SK-N-SH (cell line): ENCODE measurements around the gene NEK9. TPM values are rescaled to one million over a fixed set of nuclear protein-coding genes. Genes with fewer than 3 reads are reported as not detected.

ENCODE experiments used
- CTCF ChIA-PET: fragments of 300-600, 350-600 bp; formaldehyde crosslinking; extraction: SDS; loops from one replicate; lab custom pipeline; 2021; lab: Yijun Ruan, JAX
- POLR2A ChIA-PET: fragments of 350-600 bp; sonication (Branson Sonifier 250); formaldehyde crosslinking; extraction: SDS; loops from one replicate; lab custom pipeline; 2020; ENCODE audit warnings: antibody characterized with exemption, inconsistent platforms; lab: Yijun Ruan, JAX
- DNase-seq: peaks from one replicate; pipeline ENCODE4 v3.0.0; 2012
- H2AFZ ChIP-seq: fragments of 200-600 bp; sonication (generic); 2 replicates; pipeline ENCODE4 v1.8.1; 2016; ENCODE audit warnings: antibody characterized with exemption, mild to moderate bottlenecking, low read depth
- H3F3A ChIP-seq: fragments of 200-600 bp; sonication (generic); replicated peaks from 2 replicates; pipeline ENCODE3; 2016; ENCODE audit warnings: antibody characterized with exemption, mild to moderate bottlenecking; ENCODE audit not compliant: insufficient read depth
- H3K27ac ChIP-seq, 2 experiments: fragments of 200-500 bp in 1 of 2; fragments of 200-600 bp in 1 of 2; sonication (Bioruptor generic) in 1 of 2; sonication (generic), shearing (Covaris generic) in 1 of 2; 2 replicates each; pipeline versions ENCODE4 v1.5.1 to v1.6.1; 2014 to 2016; ENCODE audit warnings: low read depth in 2 of 2, inconsistent platforms in 1 of 2, low read length in 1 of 2, mild to moderate bottlenecking in 1 of 2, mixed read lengths in 1 of 2
- H3K27me3 ChIP-seq: fragments of 200-600 bp; sonication (generic), shearing (Covaris generic); 2 replicates; pipeline ENCODE4 v1.6.1; 2016; ENCODE audit warnings: mixed run types; ENCODE audit not compliant: insufficient read depth
- H3K36me3 ChIP-seq, 2 experiments: fragments of 200-500 bp in 1 of 2; fragments of 200-600 bp in 1 of 2; sonication (Bioruptor generic) in 1 of 2; sonication (generic) in 1 of 2; replicated peaks in 1 of 2; 2 replicates each; pipeline versions ENCODE3 to v1.5.1; 2014 to 2016; ENCODE audit warnings: low read length in 1 of 2, mild to moderate bottlenecking in 1 of 2; ENCODE audit not compliant: insufficient read depth in 2 of 2, control insufficient read depth in 1 of 2
- H3K4me1 ChIP-seq, 2 experiments: fragments of 200-500 bp in 1 of 2; fragments of 200-600 bp in 1 of 2; sonication (Bioruptor generic) in 1 of 2; sonication (generic), shearing (Covaris generic) in 1 of 2; 2 replicates each; pipeline versions ENCODE4 v1.5.1 to v1.6.1; 2014 to 2016; ENCODE audit warnings: low read depth in 1 of 2, low read length in 1 of 2, mixed run types in 1 of 2; ENCODE audit not compliant: insufficient read depth in 2 of 2, control insufficient read depth in 1 of 2
- H3K4me2 ChIP-seq: fragments of 200-600 bp; sonication (generic), shearing (Covaris generic); 2 replicates; pipeline ENCODE4 v1.6.1; 2017; ENCODE audit warnings: mixed run types
- H3K4me3 ChIP-seq, 2 experiments: fragments of 200-500 bp in 1 of 2; fragments of 200-600 bp in 1 of 2; sonication (Bioruptor generic) in 1 of 2; sonication (generic), shearing (Covaris generic) in 1 of 2; 2 replicates each; pipeline versions ENCODE4 v1.5.1 to v1.8.1; 2014 to 2016; ENCODE audit warnings: low read depth in 2 of 2, inconsistent platforms in 1 of 2, low read length in 1 of 2, mild to moderate bottlenecking in 1 of 2, mixed read lengths in 1 of 2, moderate library complexity in 1 of 2
- H3K79me2 ChIP-seq: fragments of 200-600 bp; sonication (generic); 2 replicates; pipeline ENCODE4 v1.8.1; 2017; ENCODE audit warnings: mild to moderate bottlenecking; ENCODE audit not compliant: insufficient read depth
- H3K9ac ChIP-seq: fragments of 200-600 bp; sonication (generic); 2 replicates; pipeline ENCODE4 v1.6.1; 2017; ENCODE audit warnings: mixed run types
- H3K9me2 ChIP-seq: fragments of 200-600 bp; sonication (generic); 2 replicates; pipeline ENCODE4 v1.6.1; 2017; ENCODE audit warnings: mixed run types
- H3K9me3 ChIP-seq: fragments of 200-600 bp; sonication (generic); 2 replicates; pipeline ENCODE4 v1.6.1; 2017; ENCODE audit warnings: mixed run types, mild to moderate bottlenecking, moderate library complexity
- H4K20me1 ChIP-seq: fragments of 200-600 bp; sonication (generic); 2 replicates; pipeline ENCODE4 v1.6.1; 2017; ENCODE audit warnings: mild to moderate bottlenecking, mixed run types; ENCODE audit not compliant: insufficient read depth
- CTCF ChIP-seq: fragments of 200-600 bp; sonication (generic); IDR thresholded peaks from 2 replicates; pipeline ENCODE4 v1.6.1; 2017; ENCODE audit warnings: antibody characterized with exemption, mild to moderate bottlenecking, moderate library complexity
- ELF1 ChIP-seq: IDR thresholded peaks from 2 replicates; pipeline ENCODE4 v1.4.0; 2012
- EZH2phosphoT487 ChIP-seq: fragments of 200-600 bp; sonication (generic); IDR thresholded peaks from 2 replicates; pipeline ENCODE4 v1.6.1; 2017; ENCODE audit warnings: low read depth, mixed run types, mild to moderate bottlenecking, antibody characterized with exemption, moderate library complexity, borderline replicate concordance
- FOXJ3 ChIP-seq: sonication (generic); formaldehyde crosslinking; IDR thresholded peaks from 2 replicates; pipeline ENCODE4 v1.5.1; 2020; ENCODE audit warnings: mild to moderate bottlenecking, missing genetic modification reagents
- FOXM1 ChIP-seq: IDR thresholded peaks from 2 replicates; pipeline ENCODE4 v1.4.0; 2012; ENCODE audit warnings: low read depth, mild to moderate bottlenecking
- GABPA ChIP-seq: IDR thresholded peaks from 2 replicates; pipeline ENCODE4 v1.4.0; 2012; ENCODE audit warnings: low read depth, mild to moderate bottlenecking
- MXI1 ChIP-seq: IDR thresholded peaks from 2 replicates; pipeline ENCODE4 v1.6.1; 2012; ENCODE audit warnings: mild to moderate bottlenecking, low read depth, low read length, improper control_type of control experiment
- NFIC ChIP-seq: IDR thresholded peaks from 2 replicates; pipeline ENCODE4 v1.4.0; 2012; ENCODE audit warnings: borderline replicate concordance
- RAD21 ChIP-seq: IDR thresholded peaks from 2 replicates; pipeline ENCODE4 v1.6.1; 2012; ENCODE audit warnings: mild to moderate bottlenecking, low read length
- RFX5 ChIP-seq: IDR thresholded peaks from 2 replicates; pipeline ENCODE4 v1.6.1; 2012; ENCODE audit warnings: mild to moderate bottlenecking, improper control_type of control experiment, low read length
- RXRA ChIP-seq: IDR thresholded peaks from 2 replicates; pipeline ENCODE4 v1.4.0; 2012; ENCODE audit warnings: low read depth, mild to moderate bottlenecking, borderline replicate concordance
- SIN3A ChIP-seq: IDR thresholded peaks from 2 replicates; pipeline ENCODE4 v1.6.1; 2012; ENCODE audit warnings: low read depth, mild to moderate bottlenecking, low read length, moderate library complexity, borderline replicate concordance
- TAF1 ChIP-seq: IDR thresholded peaks from 2 replicates; pipeline ENCODE4 v1.6.1; 2012; ENCODE audit warnings: low read depth, mild to moderate bottlenecking, low read length, moderate library complexity, borderline replicate concordance
- ZBTB33 ChIP-seq: IDR thresholded peaks from 2 replicates; pipeline ENCODE4 v1.4.0; 2012; ENCODE audit warnings: low read depth, borderline replicate concordance
- WGBS: methylation state at CpG from one replicate; pipeline ENCODE4 v1.1.6; 2017; ENCODE audit warnings: low lambda C conversion rate; 5-methylcytosine and 5-hydroxymethylcytosine counted together
- polyA plus RNA-seq, 3 experiments: library from polyadenylated mRNA; depleted of rRNA; stranded (reverse); fragments of >200 nt; gene quantifications; 2 replicates each; pipeline ENCODE4 v1.2.3, GENCODE V29; 2012
- TF ChIP-seq, protein P1 (sequence below): fragments of 150-350 bp; IDR thresholded peaks from 2 replicates; pipeline ENCODE4 v1.6.1; 2016; ENCODE audit warnings: mild to moderate bottlenecking, low read depth, low read length
- TF ChIP-seq, protein P2 (sequence below): IDR thresholded peaks from 2 replicates; pipeline ENCODE4 v1.4.0; 2012; ENCODE audit warnings: low read depth, borderline replicate concordance

The NEK9 gene
- polyA plus RNA-seq, 1 of the 3 experiments (the other 2 are of a cell fraction), result 48.1 TPM

DNA sequence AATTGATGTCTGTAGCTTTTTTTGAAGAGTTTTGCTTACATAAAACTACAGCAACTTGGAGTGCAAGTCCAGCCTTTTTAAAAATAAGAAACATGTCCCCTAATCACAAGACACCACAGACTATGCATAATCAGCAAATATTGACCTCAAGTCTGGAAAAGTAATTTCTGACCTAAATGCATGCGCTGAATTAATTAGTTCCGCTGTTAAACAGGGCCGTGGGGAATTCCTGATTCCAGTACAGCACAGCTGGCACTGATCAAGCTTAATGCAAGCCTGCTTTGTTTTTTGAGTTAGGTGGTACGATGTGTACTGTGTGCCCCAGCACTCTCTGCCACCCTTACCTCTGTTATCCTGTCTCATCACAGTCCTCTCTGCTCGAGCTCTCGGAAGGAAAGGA is 84.8 kb downstream of the NEK9 start (continued):
- TF ChIP-seq ZBTB33, result no peak
- TF ChIP-seq FOXJ3 (CRISPR knock-in tag), result no peak
- TF ChIP-seq TAF1, result no peak
- TF ChIP-seq, protein P1, sequence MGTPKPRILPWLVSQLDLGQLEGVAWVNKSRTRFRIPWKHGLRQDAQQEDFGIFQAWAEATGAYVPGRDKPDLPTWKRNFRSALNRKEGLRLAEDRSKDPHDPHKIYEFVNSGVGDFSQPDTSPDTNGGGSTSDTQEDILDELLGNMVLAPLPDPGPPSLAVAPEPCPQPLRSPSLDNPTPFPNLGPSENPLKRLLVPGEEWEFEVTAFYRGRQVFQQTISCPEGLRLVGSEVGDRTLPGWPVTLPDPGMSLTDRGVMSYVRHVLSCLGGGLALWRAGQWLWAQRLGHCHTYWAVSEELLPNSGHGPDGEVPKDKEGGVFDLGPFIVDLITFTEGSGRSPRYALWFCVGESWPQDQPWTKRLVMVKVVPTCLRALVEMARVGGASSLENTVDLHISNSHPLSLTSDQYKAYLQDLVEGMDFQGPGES, result no peak
- TF ChIP-seq FOXM1, result no peak

DNA sequence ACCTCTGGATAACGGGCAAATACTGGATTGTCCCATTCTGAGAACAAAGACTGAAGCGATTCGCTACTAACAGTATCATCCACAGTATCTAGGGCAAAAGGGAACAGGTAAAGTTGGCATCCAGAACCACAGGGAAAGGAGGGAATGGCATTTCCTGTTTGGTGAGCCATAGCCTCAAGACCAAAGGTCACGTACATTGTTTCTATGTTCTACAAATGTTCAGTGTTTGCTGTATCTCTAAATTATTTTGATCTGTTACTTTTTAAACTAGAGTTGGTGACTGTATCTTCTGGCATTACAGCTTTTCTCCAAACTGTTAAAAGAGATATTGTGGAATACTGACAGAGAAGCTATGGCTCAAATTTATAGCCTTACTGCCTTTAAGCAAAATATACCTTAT is 85.2 kb downstream of the NEK9 start:
- Histone ChIP-seq H2AFZ (no peak overlapping the region), H3K9ac (no peak overlapping the region), H3K9me3 (no peaks in the 10 kb centered on the region), H4K20me1 (no peaks in the 10 kb centered on the region), H3K4me2 (peak overlapping the region; percentile 42; the same call in 1 of the 2 replicates), H3K27me3 (no peaks in the 10 kb centered on the region), H3K9me2 (no peaks in the 10 kb centered on the region), H3F3A (peaks cover 10% of the 10 kb centered on the region), H3K4me3 (no peak overlapping the region), H3K27ac (peak overlapping the region; percentile 33 to 62; a peak in 2 of 4 replicates), H3K79me2 (peaks cover 6% of the 10 kb centered on the region; the same call in 1 of the 2 replicates), H3K4me1 (peaks cover 24 to 25% of the 10 kb centered on the region in 2 experiments; a peak in 3 of 4 replicates), H3K36me3 (peaks cover 3 to 6% of the 10 kb centered on the region in 2 experiments)
- ChIA-PET CTCF (interaction anchor here (0.8 to 3.4 kb wide), 7 partner anchors 19 to 180 kb away, joined by 3 to 12 read pairs (median 4); no protein-coding TSS in a partner anchor), POLR2A (no interaction called here)
- TF ChIP-seq RXRA (no peak), RAD21 (no peak), RFX5 (no peak), CTCF (no peak), FOXM1 (no peak), ELF1 (no peak), TAF1 (no peak), MXI1 (no peak), SIN3A (no peak), GABPA (no peak), EZH2phosphoT487 (no peak), NFIC (no peak)
- TF ChIP-seq, protein P2, sequence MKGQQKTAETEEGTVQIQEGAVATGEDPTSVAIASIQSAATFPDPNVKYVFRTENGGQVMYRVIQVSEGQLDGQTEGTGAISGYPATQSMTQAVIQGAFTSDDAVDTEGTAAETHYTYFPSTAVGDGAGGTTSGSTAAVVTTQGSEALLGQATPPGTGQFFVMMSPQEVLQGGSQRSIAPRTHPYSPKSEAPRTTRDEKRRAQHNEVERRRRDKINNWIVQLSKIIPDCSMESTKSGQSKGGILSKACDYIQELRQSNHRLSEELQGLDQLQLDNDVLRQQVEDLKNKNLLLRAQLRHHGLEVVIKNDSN, result no peak
- DNase-seq, result no peak
- 66% methylated on average over 4 of the region's 4 CpGs for WGBS
